HG02970 (cell line): ENCODE data around the gene OTOP2.
"Not testable (repeated sequence)": the region's sequence is repeated elsewhere in the genome, so short reads cannot be mapped to it uniquely, and the experiment has no call there.

Experiments used
- ATAC-seq: cut with Tn5 transposase; IDR thresholded peaks from one replicate; pipeline ENCODE4 v1.9.1; 2021; ENCODE audit warnings: mild to moderate bottlenecking, moderate library complexity, moderate number of reproducible peaks; ENCODE audit not compliant: unreplicated experiment, low FRiP score

OTOP2 gene

DNA sequence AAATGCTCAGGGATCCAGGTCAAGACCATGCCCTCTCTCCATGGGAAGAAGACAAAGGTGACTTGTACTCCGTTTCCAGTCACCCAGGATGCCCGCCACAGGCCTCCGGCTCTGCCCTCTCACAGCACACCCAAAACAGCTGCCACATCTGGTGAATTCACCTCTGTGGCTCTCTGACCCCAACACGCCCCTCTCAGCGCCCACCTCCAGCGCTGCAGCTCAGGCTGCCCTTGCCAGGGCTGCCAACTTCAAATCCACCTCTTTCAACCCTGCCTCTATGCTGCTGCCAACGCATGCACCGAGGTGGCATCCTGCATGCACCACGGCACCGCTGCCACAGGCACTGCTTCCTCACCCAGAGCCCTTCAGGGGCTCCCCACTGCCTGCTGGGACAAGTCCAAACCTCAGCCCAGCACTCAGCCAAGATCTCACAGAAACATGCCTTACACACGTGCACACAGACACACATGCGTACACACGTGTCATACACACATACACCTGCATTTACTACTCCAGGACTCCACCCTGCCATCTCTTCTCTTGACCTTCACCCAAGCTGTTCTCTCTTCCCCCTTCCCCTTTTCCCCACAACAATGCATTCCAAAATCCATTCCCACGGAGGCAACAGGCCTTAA, 41.0 kb downstream of the OTOP2 start:
- no peak for ATAC-seq

DNA sequence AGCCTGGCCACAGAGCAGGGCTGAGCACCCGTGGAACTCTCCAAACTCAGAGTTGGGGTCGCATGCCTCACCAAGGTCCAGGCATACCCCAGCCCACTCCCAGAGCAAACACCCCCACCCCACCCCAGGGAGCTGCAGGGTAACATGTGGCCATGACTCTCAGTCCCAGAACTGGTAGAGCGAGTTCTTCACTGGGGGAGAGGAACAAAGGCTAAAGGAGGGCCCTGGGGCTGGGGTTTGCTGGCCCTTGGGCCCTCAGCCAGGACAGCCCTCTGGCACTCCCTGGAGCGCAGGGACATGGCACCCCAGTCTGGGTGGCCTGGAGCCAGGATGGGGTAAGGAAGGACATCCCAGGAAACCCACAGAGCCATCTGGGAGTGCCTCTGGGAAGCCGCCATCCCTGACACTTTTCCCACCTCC, 44.3 kb downstream of the OTOP2 start:
- no peak for ATAC-seq

DNA sequence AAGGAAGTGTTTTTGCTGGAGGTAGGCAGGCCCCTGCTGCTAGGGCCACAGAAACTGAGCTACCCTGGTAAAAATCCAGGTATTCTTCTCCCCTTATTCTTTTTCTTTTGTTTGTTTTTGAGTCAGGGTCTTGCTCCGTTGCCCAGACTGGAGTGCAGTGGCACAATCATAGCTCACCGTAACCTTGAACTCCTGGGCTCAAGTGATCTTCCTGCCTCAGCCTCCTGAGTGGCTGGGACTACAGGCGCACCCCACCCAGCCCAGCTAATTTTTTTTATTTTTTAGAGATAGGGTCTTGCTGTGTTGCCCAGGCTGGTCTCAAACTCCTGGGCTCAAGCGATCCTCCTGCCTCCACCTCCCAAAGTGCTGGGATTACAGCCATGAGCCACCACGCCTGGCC, 45.4 kb downstream of the OTOP2 start:
- not testable (repeated sequence) for ATAC-seq

DNA sequence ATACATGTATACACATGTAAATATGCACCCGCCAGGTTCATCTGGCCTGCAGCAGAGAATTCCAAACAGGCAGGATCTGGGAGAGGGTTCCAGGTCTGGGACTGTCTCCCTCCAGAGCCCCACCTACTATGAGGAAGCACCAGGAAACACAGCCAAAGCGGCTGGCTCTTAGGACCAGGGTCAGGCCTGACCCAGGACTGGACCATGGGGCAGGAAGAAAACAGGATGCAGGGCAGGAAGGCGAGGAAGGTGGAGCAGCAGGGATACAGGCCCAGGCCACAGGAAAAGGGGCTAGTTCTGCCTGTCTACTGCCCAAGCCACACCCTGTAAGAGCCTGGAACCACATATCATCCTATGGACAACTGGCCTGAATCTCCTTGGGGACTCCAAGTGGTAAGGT, 46.3 kb downstream of the OTOP2 start:
- no peak for ATAC-seq

DNA sequence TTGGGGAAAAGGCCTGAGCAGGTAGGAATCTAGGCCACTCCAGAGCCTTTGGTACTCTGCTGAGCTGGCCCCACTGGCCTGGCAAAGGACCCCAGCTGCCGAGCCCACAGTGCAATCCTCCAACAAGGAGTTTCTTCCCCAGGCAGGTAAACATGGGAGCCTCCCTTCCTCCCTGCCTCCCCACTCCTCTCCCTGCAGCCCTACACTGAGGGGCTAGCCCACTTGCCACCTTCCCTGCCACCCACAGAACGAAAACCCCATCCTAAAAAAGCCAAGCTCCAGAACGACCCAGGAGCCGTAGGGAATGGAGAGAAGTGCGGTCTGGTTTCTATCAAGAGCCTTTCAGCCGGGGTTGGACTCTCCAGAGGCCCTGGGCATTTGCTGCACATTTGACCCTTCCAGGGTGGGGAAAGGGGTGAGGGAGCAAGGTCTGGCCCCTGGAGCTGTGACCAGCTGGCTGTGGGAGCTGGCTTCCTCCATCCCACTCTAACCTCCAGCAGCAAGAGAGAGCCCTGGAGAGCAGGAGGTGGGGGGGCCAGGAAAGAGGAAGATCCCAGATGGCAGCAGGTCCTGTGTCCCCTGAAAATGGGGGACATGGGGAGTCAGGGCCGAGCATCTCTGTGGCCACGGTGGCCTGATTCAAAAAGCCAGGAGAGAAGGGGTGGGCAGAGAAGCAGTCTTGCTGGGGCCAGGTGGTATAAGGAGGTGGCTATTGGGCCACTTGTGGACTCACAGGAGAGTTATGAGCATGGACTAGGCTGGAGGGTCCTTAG, 47.2 kb downstream of the OTOP2 start:
- no peak for ATAC-seq

DNA sequence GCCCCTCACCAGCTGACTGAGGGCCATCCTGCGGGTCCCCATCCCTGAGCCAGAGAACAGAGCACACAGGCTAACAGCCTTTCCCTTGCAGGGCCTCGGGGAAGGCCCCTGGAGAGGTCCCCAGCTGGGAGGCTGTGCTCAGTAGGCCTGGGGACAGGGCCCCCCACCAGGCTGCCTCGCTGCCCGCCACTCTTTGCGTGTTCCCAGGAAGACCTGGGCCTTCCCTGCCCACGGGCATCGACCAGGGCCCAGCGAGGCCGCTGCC, 47.7 kb downstream of the OTOP2 start:
- no peak for ATAC-seq

DNA sequence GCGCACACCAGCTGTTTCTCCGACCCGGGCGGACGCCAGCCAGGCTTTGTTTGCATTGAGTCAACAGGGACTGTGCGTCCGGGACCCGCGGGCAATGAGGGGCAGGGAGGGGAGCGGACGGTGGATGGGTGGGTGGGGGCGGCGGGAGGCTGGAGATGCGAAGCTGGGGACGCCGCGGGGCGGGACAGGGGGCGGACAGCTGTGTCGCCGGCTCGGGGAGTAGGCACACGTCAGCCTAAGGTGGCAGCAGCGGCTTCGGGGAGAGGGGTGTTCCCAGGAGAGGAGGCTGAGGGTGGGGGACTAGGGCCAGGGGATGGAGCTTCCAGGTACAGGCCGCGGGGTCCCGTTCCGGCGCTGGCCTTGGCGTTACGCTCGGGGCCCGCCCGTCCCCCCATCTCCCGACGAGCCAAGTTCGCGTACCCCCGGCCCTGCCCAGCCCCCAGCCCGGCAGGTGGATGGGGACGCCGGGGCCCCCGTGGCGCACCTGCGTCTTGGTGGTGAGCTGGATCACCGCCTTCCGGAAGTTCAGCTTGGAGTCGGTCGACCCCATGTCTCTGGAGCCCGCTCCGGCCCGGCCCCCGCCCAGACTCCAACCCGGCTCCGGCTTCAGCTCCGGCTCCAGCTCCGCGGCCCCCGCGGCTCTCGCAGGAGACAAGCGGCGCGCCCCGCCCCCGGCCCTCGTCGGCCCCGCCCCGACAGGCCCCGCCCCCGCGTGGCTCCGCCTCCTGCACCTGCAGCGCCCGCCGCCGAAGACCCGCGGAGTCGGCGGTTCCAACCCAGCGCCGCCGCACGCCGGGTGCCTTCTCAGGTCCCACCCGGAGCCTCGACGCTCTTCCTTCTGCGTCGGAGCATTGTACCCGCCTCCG, 48.3 kb downstream of the OTOP2 start, which contains the start of gene HID1:
Gene HID1 (minus strand): TSS at position 653 of the 866 bp plus-strand sequence. CDS start 103 bp downstream, at position 550.
- ATAC-seq: no peak

DNA sequence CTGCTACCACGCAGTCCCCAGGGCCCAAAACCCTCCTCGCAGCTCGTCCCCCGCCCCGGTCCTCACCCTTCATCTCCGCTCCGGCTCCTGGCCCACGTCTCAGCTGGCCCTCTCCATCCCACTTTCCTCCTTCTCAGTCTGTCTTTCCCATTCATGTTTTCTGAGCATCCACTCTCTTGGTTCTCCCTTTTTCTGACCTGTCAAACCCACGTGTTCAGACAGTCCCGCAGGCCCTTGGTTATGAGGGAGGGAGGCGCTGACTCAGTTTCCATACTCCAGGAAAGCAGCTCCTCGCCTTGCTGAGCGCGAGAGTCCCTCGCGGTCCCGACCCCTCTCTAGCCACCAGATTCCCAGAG, 48.9 kb downstream of the OTOP2 start:
- no peak for ATAC-seq

DNA sequence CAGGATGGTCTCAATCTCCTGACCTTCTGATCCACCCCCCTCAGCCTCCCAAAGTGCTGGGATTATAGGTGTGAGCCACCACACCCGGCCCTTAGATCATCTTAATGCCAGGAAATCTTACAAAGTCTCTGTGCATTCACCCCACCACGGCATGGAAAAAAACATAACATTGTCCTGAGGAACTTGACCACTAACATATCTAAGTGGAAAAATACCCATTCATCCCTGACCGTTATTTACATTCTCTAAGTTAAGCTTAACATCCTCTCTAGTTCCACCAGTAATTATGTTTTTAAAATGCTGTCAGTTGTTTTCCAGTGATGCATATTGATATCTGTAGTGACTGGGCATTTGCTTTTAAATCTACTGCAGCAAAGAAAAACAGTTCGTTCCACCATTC, 51.9 kb downstream of the OTOP2 start:
- ATAC-seq: no peak

DNA sequence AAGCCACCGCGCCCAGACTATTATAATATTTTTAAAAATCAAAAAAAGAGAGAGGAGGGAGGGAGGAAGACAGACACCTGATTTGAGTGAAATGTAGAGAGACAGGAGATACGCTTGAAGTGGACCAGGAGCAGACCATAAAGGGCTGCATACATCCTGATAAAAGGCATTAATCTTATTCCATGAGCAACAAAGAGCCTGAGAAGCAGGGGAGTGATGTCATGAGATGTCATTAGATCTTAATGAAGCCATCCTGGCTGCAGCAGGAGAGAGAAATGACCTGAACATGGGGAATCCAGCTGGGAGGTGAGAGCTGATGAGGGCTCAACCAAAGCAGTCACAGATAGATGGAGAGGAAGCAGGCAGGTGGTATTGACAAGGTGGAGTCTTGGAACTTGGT, 53.7 kb downstream of the OTOP2 start:
- no peak for ATAC-seq

DNA sequence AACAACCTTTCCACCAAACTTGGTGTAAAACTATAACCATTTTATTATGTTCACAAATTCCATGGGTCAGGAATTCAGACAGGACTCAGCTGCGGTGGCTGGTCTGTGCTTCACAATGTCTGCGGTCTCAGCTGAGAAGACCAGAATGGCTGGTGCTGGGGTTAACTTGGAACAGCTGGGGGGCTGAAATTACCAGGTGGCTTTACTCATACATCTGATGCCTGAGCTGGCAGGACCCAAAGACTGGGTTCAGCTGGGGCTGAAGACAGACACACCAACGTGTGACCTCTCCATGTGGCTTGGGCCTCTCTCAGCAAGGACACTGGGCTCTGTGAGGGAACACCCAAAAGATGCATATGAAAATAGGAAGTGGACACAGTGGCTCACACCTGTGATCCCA, 54.2 kb downstream of the OTOP2 start:
- ATAC-seq: no peak

DNA sequence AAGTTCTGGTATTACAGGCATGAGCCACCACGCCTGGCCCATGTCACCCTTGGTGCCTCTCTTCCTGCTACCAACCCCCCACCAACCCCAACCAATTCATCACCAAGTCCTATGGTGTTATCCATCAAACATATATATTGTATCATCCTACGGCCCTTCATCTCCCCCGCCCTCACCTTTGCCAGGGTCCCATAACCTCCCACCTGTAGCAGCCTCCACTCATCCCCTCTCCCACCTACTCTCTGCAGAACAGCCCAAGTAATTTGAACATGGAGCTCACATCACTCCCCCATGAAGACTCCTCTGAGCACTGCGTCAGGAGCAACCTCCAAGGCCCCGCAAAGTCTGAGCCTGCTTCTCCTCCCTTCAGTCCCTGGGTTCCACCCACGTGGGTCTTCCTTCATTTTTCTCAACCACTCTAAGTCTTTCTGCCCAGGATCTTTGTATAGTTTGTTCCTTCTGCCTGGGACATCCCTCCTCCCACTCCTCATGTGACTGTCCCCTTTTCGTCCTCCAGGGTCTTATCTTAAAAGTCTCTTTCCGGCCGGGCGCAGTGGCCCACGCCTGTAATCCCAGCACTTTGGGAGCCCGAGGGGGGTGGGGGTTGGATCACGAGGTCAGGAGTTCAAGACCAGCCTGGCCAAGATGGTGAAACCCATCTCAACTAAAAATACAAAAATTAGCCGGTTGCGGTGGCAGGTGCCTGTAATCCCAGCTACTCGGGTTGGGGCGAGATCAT, 55.5 kb downstream of the OTOP2 start:
- no peak for ATAC-seq

DNA sequence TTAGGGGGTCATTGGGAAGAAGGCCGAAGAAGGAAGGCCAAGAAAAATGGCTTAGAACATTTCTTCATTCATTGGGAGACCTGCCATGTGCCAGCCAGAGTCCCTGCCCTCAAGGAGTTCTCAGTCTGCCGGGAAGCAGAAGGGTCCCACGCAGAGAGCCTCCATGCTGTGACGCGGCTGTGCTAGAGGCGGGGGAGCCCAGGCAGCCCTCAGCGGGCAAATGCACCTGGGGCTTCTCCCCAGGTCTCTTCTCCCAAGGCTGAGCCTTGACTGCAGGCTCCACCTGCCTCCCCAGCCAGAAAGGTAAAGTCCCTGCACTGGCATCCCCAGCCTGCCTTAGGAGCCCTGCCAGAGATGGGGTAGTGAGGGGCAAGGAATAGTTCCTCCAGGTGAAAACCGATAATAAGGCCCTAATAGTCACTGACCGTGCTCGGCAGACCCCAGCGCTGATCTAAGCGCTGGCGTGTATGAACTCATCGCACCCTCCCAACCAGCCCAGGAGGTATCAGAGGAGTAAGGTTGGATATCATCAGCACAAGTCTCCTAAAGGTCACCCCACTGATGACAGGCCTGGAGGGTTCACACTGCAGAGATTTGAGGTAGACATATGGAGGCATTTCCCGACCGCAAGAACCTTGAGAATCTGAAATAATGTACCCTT, 57.4 kb downstream of the OTOP2 start:
- ATAC-seq: no peak

DNA sequence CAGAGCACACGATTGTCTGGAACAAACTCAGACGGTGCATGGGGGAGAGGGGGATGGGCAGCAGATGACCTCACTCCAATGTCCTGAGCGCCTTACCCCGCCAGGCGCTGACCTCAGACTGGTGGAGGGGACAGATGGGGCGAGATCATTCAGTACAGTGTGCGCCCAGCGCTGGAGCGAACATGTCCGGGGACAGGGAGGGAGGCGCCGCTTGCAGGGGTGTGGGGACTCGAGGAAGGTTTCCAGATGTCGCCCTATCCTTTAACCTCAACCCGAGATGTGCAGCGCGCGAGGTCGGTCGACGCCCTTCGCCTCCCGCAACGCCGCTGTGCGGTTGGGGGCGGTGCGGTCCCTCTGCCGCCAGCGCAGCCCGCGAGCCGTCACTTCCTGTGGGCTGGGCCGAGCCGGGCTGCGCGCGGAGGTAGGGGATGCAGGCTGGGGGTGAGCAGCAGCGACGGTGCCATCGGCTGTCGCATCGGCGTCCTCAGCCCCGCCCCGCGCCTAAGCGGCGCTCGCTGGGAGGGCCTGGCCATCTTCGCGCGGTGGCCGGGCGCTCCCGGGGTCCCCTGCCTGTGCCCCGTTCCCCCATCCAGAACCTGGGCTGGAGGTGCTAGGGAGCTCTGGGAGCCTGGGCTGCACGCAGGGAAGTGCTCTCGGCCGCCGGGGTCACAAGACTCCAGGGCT, 58.0 kb downstream of the OTOP2 start:
- ATAC-seq: peak; percentile 64

DNA sequence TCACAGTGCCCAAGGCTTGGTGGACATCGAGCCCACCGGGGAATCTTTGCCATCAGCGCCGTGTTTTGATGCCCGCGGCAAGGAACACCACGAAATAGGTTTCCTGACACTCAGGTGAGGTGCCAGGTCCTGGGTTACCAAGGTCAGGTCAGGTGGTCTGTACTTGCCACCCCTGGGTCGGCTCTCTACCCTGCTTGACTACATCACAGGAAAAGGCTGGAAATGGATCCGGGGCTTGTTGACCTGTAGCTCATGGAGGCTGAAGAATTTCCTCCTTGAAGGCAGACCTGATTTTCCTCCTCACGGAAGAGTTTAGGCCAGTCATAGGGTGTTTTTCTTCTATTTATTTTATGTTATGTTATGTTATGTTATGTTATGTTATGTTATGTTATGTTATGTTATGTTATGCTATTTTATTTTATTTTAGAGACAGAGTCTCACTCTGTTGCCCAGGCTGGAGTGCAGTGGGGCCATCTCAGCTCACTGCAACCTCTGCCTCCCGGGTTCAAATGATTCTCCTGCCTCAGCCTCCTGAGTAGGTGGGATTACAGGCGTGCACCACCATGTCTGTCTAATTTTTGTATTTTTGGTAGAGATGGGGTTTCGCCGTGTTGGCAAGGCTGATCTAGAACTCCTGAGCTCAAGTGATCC, 58.7 kb downstream of the OTOP2 start:
- not testable (repeated sequence) for ATAC-seq
